Tibial artery (tissue), 4 donors: ENCODE measurements around the gene GDI1.

Experiments
- DNase-seq, 2 donors: peaks; one replicate each; pipeline ENCODE4 v3.0.0-alpha.2; 2019
- H3K27ac ChIP-seq, 2 donors: fragments of 200-600 bp; sonication (generic) in 1 of 2; 1 replicate in 1 of 2; 2 replicates in 1 of 2; pipeline ENCODE4 v1.5.1; 2018 to 2019; ENCODE audit warnings: mild to moderate bottlenecking in 1 of 2
- H3K27me3 ChIP-seq, 2 donors: fragments of 200-600 bp; sonication (generic) in 1 of 2; one replicate each; pipeline versions ENCODE4 v1.5.1 to v1.6.0; 2016 to 2019
- H3K36me3 ChIP-seq, 3 donors: fragments of 200-600 bp; sonication (generic) in 2 of 3; one replicate each; pipeline ENCODE4 v1.5.1; 2016 to 2019; ENCODE audit warnings: mild to moderate bottlenecking in 2 of 3
- H3K4me1 ChIP-seq, 4 donors: fragments of 200-600 bp; sonication (generic) in 2 of 4; 1 replicate in 3 of 4; 2 replicates in 1 of 4; pipeline ENCODE4 v1.5.1; 2016 to 2019
- H3K4me3 ChIP-seq, 2 donors: fragments of 200-600 bp; sonication (generic) in 1 of 2; 1 replicate in 1 of 2; 2 replicates in 1 of 2; pipeline ENCODE4 v1.5.1; 2018 to 2019; ENCODE audit warnings: mild to moderate bottlenecking in 2 of 2
- H3K9me3 ChIP-seq, 3 donors: fragments of 200-600 bp; sonication (generic) in 1 of 3; one replicate each; pipeline ENCODE4 v1.5.1; 2016 to 2019
- CTCF ChIP-seq, 2 experiments: fragments of 200-600 bp in 1 of 2; fragments of 450-650 bp in 1 of 2; IDR thresholded peaks; one replicate each; pipeline ENCODE4 v1.5.1; 2017 to 2019; ENCODE audit warnings: antibody characterized with exemption in 2 of 2, mild to moderate bottlenecking in 1 of 2, moderate library complexity in 1 of 2
- intact Hi-C: fragments of 100-400 bp; cut with DNase I; formaldehyde crosslinking; loops from one replicate; pipeline ENCODE4 v1.15.0; 2023; ENCODE audit warnings: low total_unique reads

GDI1 gene

DNA sequence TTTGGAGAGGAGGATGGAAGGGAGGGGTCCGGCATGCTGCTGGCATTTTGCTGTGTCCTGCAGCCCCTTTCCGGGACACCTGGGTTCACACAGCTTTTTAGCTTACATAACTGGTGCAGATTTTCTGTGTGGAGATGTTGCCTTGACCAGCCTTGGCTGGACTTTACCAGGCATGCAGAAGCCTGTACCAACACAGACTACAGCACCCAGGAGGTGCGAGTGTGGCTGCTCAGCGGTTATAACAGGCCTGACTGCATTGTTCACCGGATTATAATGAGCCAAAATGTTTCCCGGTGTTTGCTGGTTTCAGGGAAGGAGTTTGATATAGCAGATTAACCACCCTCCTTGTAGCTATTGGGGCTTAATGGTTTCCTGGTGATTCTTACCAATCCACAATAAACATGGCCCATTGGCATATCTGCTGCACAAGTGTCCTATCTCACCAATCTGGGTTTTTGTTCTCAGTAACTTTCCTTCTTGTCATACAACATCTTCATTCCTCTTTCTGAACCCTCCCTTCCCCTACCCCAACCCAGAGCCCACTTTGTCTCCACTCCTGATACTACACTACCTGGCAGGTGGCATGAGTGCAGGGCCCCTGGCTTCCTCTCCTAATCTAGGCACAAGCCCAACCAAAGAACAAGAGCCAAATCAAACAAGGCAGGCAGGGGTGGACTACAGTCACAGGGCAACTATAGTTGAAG lies 34.9 kb upstream of the GDI1 start:
- H3K27ac ChIP-seq = no peak overlapping the region

GRCh38 chrX:154402622-154403127 lies 34.3 kb upstream of the GDI1 start:
- H3K27ac ChIP-seq = no peak overlapping the region
- no peak overlapping the region for H3K4me3 ChIP-seq
- peaks cover 15 to 24% (median 23%) of the 10 kb centered on the region in 3 donors for H3K36me3 ChIP-seq
- H3K9me3 ChIP-seq = no peaks in the 10 kb centered on the region
- H3K4me1 ChIP-seq = peaks cover 0 to 19% (median 12%) of the 10 kb centered on the region in 4 donors
- no peak for TF ChIP-seq CTCF (IDR thresholded peaks at IDR 0.05)
- H3K27me3 ChIP-seq = no peaks in the 10 kb centered on the region
- intact Hi-C loops = loop anchor here (5.0 kb wide), 1 partner anchor 130 kb away; no protein-coding TSS in a partner anchor
- DNase-seq = peak in 1 of 2 donors; percentile 38

More for the DNA sequence above, 34.9 kb upstream of the GDI1 start:
- TF ChIP-seq CTCF (IDR thresholded peaks at IDR 0.05) = no peak
- DNase-seq = no peak
- Histone ChIP-seq H3K27me3 (no peaks in the 10 kb centered on the region), H3K4me3 (no peak overlapping the region), H3K36me3 (peaks cover 15 to 24% (median 23%) of the 10 kb centered on the region in 3 donors), H3K9me3 (no peaks in the 10 kb centered on the region), H3K4me1 (peaks cover 0 to 19% (median 12%) of the 10 kb centered on the region in 4 donors)
- intact Hi-C loops = loop anchor here (5.0 kb wide), 1 partner anchor 130 kb away; no protein-coding TSS in a partner anchor

GRCh38 chrX:154403192-154403591 lies 33.8 kb upstream of the GDI1 start:
- H3K36me3 ChIP-seq = peaks cover 15 to 24% (median 23%) of the 10 kb centered on the region in 3 donors
- H3K9me3 ChIP-seq = no peaks in the 10 kb centered on the region
- peaks cover 0 to 19% (median 14%) of the 10 kb centered on the region in 4 donors for H3K4me1 ChIP-seq
- no peaks in the 10 kb centered on the region for H3K27me3 ChIP-seq
- TF ChIP-seq CTCF (IDR thresholded peaks at IDR 0.05) = no peak
- DNase-seq = peak in 1 of 2 donors; percentile 45
- no peak overlapping the region for H3K4me3 ChIP-seq
- no peak overlapping the region for H3K27ac ChIP-seq
- intact Hi-C loops = loop anchor here (5.0 kb wide), 1 partner anchor 129 kb away; no protein-coding TSS in a partner anchor

DNA sequence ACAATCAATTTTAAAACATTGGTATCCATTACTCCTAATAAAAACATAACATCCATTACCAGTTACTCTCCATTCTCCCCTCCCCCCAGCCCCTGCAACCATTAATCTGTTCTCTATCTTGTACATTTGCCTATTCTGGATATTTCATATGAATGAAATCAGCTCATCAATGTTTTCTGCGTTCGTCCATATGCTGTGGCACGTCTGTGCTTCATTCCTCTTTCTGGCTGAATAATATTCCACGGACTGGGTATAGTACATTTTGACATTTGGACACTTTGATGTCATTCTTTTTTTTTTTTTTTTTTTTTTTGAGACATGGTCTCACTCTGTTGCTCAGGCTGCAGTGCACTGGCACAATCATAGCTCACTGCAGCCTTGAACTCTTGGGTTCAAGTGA lies 33.1 kb upstream of the GDI1 start:
- H3K4me1 ChIP-seq = peaks cover 0 to 22% (median 14%) of the 10 kb centered on the region in 4 donors
- intact Hi-C loops = loop anchor here (5.0 kb wide), 1 partner anchor 128 kb away; no protein-coding TSS in a partner anchor
- no peak for TF ChIP-seq CTCF (IDR thresholded peaks at IDR 0.05)

DNA sequence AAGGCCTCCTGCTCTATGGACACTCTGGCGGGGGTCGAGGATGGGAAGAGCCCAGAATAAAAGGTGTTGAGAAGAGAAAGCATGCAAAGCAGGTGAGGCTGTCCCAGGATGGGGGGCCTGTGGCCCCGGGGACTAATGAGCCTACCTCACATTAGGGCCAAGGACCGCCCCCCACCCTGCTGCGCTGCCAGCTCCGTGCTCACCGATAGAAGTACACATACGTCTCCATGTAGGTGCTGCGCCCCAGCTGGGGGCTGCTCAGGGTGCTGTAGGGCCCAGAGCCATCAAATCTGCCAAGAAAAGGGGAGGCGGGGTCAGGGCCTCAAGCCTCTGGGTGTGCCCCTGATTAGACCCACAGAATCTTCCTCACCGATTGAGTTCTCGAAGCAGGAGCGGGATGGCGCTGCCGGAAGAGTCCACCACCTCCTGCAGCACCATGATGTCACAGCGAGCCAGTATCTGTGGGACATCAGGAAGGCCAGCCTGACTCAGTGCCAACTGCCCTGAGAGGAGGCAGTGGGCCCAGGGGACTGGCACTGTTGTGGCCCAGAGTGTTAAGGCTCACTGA lies 32.2 kb upstream of the GDI1 start:
- Histone ChIP-seq H3K36me3 (peaks cover 7 to 17% (median 16%) of the 10 kb centered on the region in 3 donors), H3K27me3 (no peaks in the 10 kb centered on the region), H3K4me3 (no peak overlapping the region), H3K27ac (no peak overlapping the region), H3K9me3 (no peaks in the 10 kb centered on the region), H3K4me1 (peaks cover 0 to 18% (median 10%) of the 10 kb centered on the region in 4 donors)
- TF ChIP-seq CTCF (IDR thresholded peaks at IDR 0.05) = no peak
- DNase-seq = peak in 1 of 2 donors; percentile 33
- intact Hi-C loops = loop anchor here (5.0 kb wide), 1 partner anchor 128 kb away; no protein-coding TSS in a partner anchor

More for the DNA sequence above, 33.1 kb upstream of the GDI1 start:
- no peaks in the 10 kb centered on the region for H3K27me3 ChIP-seq
- peaks cover 15 to 24% (median 23%) of the 10 kb centered on the region in 3 donors for H3K36me3 ChIP-seq
- no peak overlapping the region for H3K4me3 ChIP-seq
- no peak overlapping the region for H3K27ac ChIP-seq
- DNase-seq = no peak
- no peaks in the 10 kb centered on the region for H3K9me3 ChIP-seq
